Measurements from ENCODE around the gene RNF169. TPM values are rescaled to one million over a fixed set of nuclear protein-coding genes. Genes with fewer than 3 reads are reported as not detected.

The RNF169 gene
- total and polyA plus RNA-seq, 2 of the 8 experiments (the other 6 are each of a cell fraction or from before 2014, with no cell fraction given) = 3.6 to 12.5 TPM

GRCh38 chr11:74816664-74817063 lies 68.0 kb downstream of the RNF169 start:
- Histone ChIP-seq H3K14ac (ENCODE audit: insufficient read length) (no peak overlapping the region), H2AK5ac (ENCODE audit: low read depth, low read length) (no peak overlapping the region), H3K18ac (ENCODE audit: extremely low read depth, low read length) (no peak overlapping the region), H4K20me1 (replicated peaks in 1 of 2; ENCODE audit: control insufficient read depth in 1 of 2, insufficient read depth in 2 of 2, low read length in 2 of 2) (peaks cover 1 to 2% of the 10 kb centered on the region in 2 experiments), H3K4ac (replicated peaks; ENCODE audit: insufficient read length, low read depth, low read length) (no peak overlapping the region), H2BK20ac (ENCODE audit: low read length) (no peak overlapping the region), H3K27ac (ENCODE audit: low read depth, low read length) (no peak overlapping the region), H3K56ac (replicated peaks; ENCODE audit: insufficient read length, low read depth, low read length) (no peak overlapping the region), H4K8ac (ENCODE audit: extremely low read depth, insufficient read depth, low read length) (no peak overlapping the region), H2BK5ac (ENCODE audit: low read depth, low read length) (no peak overlapping the region), H3K9ac (replicated peaks in 1 of 4; ENCODE audit: extremely low read depth in 1 of 4, low read depth in 3 of 4, low read length in 3 of 4) (no peak overlapping the region), H2BK15ac (ENCODE audit: low read length) (no peak overlapping the region), H3K4me3 (ENCODE audit: extremely low read depth in 1 of 4, insufficient read depth in 2 of 4, low read depth in 3 of 4, low read length in 4 of 4) (no peak overlapping the region), H3K79me2 (ENCODE audit: control insufficient read depth in 1 of 2, insufficient read depth in 2 of 2, low read length in 2 of 2) (no peaks in the 10 kb centered on the region), H3K79me1 (ENCODE audit: low read depth, low read length) (no peaks in the 10 kb centered on the region), H2BK12ac (ENCODE audit: low read depth, low read length) (no peak overlapping the region), H4K91ac (replicated peaks; ENCODE audit: insufficient read length, low read length) (no peak overlapping the region), H3K23ac (ENCODE audit: insufficient read length) (no peak overlapping the region), H3K23me2 (ENCODE audit: low read depth, low read length) (no peaks in the 10 kb centered on the region), H2AFZ (ENCODE audit: low read length) (no peak overlapping the region), H3K9me3 (ENCODE audit: insufficient read depth in 2 of 2, low read depth in 1 of 2, low read length in 1 of 2) (no peaks in the 10 kb centered on the region), H3K4me1 (replicated peaks in 1 of 4; ENCODE audit: control insufficient read depth in 3 of 4, insufficient read depth in 4 of 4, low read length in 3 of 4) (no peaks in the 10 kb centered on the region), H3K36me3 (ENCODE audit: control insufficient read depth in 2 of 4, insufficient read depth in 4 of 4, low read length in 3 of 4) (no peaks in the 10 kb centered on the region; a peak in 1 of 8 replicates), H4K5ac (ENCODE audit: insufficient read length, low read depth, low read length) (no peak overlapping the region), H3K4me2 (ENCODE audit: insufficient read depth in 1 of 2, low read depth in 2 of 2, low read length in 2 of 2) (no peak overlapping the region), H3K27me3 (replicated peaks in 1 of 4; ENCODE audit: control insufficient read depth in 3 of 4, extremely low read depth in 1 of 4, insufficient read depth in 3 of 4, low read length in 3 of 4) (no peaks in the 10 kb centered on the region), H2BK120ac (replicated peaks; ENCODE audit: low read depth, low read length) (no peak overlapping the region)
- WGBS, 2 experiments (ENCODE audit: extremely low coverage in 1 of 2, insufficient coverage in 1 of 2, insufficient read length in 1 of 2, insufficient replicate concordance in 2 of 2, low coverage in 1 of 2, low lambda C conversion rate in 2 of 2, missing lambda C conversion rate in 1 of 2) = 93% methylated on average over 2 of the region's 2 CpGs; no CpG with 5 or more reads in 1 of the 2 experiments
- DNase-seq (ENCODE audit: low read depth in 1 of 2, low spot score in 2 of 2) (no peak), FAIRE-seq (no peak)
- CTCF ChIA-PET (ENCODE audit: partially characterized antibody) = no interaction called here
- POLR2A ChIA-PET (ENCODE audit: partially characterized antibody) = interaction anchor here (1.4 kb wide), 1 partner anchor 33 kb away, joined by 3 read pairs; no protein-coding TSS in a partner anchor
- TF ChIP-seq NRF1 (IDR thresholded peaks at IDR 0.05; ENCODE audit: low read depth, low read length) = no peak

All from H1 (cell line).